ENCODE measurements around the gene KRT10.
A peak's percentile ranks its signal among the peaks of the same experiment; 100 is the strongest.

The KRT10 gene

DNA sequence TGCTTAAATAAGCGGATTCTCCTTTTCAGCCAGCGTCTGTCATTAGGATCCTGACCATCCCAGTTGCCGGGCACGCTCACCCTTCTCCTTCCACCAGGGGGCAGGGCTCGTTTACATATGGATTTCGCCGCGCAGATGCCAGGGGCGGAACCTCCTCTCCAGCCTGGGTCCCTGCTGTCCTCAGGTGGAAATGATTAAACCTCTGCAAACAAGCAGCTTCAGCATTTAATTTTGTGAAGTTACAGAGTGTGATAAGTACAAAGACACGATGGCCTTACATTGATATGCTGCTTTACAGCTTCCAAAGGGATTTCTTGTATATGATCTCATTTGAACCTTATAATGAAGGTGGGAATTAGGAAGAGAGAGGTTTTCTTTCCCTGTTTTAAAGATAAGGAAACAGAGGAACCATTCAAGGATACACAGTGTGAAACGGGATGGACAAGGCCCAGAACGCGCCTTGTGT is 18.8 kb downstream of the KRT10 start:
- DNase-seq (ENCODE audit: low spot score), result peak; percentile 32

DNA sequence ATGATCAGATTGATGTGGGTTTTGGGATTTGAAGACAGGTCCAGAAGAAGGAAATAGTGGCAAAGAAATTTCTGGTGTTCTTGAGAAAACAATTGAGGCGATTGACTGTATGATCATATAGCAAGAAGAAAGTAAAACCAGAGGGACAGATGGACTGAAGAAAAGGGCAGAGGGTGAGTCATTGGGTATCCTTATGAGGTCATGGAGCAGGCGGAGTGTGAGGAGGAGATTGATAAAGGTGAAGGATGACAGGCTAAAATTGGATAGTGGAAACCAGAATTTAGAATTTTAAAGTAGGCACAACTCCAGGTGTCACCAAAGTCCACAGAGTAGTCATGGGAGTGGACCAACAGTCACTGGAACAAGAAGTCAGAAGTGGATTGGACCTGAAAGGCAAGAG is 21.3 kb downstream of the KRT10 start:
- no peak for DNase-seq (ENCODE audit: low spot score)

DNA sequence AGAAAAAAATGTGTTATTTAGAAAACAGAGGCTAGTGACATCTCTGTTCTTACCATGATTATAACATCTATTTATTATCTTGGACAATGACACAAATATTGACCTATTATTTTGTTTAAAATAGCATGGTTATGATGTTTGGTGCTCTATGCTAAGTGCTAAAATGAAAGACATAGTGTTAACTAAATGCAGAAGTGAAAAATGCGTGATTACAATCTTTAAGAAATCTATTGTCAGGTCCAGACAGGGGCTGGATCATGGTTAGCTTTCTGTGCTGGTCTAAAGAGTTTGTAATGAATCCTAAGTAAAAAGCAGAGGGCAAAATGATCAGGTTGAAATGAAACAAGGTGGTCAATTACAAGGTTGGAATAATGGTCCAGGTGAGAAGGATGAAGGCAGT is 22.0 kb downstream of the KRT10 start:
- no peak for DNase-seq (ENCODE audit: low spot score)

DNA sequence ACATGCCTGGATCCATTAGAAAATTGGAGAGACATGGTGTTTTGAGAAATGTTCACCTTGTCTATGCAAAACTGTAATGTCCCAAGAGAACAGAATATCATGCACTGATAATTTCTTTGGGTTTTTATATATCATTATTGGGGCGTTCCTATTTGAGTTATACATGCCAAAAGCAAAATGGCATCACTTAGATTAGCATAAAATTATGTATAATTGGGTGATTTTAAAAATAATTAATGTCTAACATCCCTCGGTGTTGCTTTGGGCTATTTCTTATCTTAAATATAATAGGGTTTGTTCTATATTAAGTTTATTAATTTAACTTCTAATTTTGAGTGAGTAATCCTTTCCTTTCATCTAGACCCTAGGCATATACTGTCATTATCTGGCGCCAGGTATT is 22.6 kb downstream of the KRT10 start, which contains the start of gene KRT28:
TSS of gene KRT28 (minus strand) at position 101 of the 400 bp plus-strand sequence. CDS start at position 35, 66 bp downstream.
- DNase-seq (ENCODE audit: low spot score), result no peak

DNA sequence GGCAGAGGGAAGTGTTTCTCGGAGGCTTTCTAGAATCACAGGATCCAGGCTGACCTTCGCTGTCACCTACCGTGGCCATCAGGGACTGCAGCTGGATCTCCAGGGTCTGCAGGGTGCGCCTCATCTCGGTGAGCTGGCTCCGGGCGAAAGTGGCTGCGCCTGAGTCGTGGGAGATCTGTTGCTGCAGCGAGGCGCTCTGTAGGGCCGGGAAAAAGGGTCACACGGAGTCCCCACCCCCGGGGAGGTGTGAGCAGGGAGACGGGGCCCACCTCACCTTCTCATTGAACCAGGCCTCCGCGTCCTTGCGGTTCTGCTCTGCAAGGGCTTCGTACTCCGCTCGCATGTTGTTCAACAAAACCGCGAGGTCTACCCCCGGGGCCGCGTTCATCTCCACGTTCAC is 25.6 kb downstream of the KRT10 start:
- DNase-seq (ENCODE audit: low spot score), result no peak

DNA sequence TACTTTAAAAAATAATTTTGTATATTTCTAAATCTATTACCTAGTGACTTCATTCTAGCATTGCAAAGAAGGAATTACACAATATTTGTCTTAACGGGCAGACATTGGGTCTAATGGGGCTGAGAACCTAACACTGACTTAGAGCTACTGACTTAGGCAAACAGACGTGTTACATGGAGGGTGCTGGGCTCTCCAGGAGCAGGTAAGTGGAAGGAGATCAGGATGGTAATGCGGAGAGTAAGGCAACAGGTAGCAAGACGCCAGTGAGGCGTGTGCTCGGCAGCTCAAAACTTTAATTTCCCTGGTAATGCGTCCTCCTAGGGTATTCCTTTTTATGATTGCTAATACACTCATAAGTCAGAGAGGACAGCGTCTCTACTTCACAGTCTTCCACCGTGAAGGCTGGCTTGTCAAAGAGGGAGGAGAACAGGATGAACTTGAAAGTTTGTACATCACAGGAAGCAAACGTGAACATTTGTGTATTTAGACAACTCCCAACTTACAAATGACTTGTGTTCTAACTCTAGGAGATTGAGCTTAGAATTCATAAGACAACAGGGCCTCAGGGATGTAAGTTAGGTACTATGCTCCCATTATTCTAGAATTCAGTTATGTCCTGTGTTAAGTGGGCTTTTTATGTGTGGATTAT is 27.3 kb downstream of the KRT10 start:
- no peak for DNase-seq (ENCODE audit: low spot score)

DNA sequence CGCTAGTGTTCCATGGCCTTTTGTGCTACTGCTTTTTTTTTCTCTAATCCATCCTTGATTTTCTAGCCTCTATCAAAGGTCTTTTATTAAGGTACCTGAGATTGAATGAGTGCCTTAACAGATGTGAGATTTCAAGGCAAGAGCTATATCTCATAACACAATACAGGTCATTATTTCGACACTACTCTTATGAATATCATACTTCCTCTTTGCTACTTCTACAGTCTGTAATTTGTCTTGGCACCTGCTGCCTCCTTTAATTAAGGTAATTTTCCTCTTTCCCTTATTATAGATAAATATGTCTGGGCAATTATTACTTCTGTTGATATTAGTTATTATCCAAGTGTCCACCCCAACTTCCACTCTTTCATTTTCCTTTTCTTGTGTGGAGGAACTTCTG is 27.9 kb downstream of the KRT10 start:
- DNase-seq (ENCODE audit: low spot score), result no peak

DNA sequence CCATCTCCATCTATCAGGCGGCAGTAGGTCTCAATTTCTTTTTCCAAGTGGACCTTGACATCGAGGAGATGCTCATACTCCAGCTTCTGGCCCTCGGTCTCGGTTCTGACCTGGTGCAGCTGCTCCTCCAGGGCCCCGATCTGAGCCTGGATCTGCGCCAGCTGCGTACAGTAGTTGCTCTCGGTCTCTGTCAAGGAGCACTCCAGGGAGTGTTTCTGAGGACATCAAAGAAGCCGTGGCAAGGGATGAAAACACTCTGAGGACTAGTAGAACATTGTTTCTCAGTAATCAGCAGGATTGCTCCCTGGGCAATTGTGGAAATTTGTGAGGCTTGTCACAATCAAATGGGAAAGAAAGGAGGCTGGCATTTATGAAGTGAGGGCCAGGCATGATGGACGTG is 28.6 kb downstream of the KRT10 start:
- DNase-seq (ENCODE audit: low spot score), result no peak

DNA sequence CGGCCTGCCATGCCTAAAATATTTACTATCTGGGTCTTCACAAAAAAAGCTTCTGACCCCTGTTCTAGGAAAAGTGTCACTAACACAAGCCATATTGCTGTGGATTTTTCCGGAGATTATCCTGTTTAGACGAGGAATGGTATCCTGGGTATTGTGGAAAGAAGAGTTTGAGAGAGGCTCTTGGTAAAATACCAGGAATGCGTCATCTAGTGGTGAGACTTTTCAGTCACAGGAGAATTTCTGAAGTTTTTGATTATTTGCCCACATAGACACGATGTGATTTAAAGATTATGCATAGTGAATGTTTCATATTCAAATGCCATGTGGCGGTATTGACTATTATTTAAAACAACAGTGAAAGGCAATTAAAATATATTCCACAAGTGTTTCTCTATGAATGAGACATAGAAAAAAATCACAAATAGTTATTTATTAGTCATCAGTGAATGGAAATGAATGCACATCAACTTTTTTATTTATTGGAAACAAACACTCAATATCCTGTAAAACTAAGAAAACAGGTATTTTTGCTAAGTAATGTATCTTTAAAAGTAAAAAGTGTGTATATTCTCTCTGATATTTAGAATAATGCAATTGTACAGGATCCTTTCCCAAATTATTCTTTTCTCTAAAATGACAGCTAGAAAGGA is 30.5 kb downstream of the KRT10 start:
- DNase-seq (ENCODE audit: low spot score), result peak; percentile 15

DNA sequence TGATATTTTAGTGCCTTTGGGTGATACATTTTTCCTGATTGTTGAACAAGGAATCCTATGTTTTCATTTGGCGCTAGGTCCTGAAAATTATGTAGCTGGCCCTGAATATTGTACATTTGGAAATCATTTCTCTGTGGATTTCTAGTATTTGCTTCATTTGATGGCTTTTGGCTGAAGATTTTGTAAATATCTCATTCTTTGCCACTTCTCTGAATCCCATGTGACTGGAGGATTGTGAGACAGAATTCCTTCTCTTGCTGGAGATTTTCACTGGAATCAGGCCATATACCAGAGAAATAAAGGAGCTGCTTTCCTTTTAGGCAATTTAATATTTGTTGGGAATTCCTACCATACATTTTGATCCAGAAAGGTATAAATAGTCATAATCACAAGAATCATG is 31.3 kb downstream of the KRT10 start:
- DNase-seq (ENCODE audit: low spot score), result no peak

DNA sequence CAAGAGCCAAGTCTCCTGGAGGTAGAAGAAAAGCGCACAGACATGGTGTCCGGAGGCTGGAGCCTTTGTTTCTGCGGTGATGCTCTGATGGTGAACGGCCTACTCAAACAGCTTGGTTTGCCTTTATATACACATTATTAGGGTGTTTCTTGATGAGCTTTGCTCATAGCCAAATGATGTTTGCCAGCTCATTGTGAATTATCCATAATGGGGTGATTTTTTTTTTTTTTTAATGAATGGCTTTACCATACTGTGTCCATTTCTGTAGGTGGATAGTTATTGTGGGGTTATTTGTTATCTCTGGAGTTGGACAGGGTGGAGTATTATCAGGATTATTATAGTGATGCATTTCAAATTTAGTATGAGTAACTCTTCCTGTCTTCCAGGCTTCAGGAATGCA is 40.0 kb downstream of the KRT10 start, which contains the start of gene KRT27:
TSS of gene KRT27 (minus strand) at position 101 of the 400 bp plus-strand sequence. CDS start at position 44, 57 bp downstream.
- DNase-seq (ENCODE audit: low spot score), result no peak

DNA sequence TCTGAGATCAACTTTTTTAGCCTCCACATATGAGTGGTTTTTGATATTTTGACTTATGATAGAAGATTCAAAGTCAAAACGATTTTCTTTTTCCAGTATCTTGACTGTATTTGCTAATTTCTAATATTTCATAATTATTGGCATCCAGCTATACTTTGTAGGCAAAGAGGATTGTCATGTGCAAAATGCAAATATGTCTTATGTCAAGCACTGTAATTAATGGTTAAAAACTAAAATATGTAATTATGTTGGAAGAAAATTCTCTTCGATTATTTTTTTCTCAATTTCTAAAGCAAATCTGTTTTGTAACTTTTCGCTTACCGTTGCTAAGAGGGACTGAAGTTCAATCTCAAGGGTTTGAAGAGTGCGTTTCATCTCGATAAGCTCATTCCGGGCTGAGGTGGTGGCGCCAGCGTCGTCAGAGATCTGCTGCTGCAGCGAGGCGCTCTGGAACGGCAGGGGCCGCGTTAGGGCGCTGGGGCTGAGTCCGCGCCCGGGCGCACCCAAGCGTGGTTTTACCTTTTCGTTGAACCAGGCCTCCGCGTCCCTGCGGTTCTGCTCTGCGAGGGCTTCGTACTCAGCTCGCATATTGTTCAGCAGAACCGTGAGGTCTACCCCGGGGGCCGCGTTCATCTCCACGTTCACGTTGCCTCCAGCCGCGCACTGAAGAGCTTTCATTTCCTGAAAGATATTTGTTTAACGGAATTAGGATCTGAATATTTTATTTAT is 43.1 kb downstream of the KRT10 start:
- no peak for DNase-seq (ENCODE audit: low spot score)

DNA sequence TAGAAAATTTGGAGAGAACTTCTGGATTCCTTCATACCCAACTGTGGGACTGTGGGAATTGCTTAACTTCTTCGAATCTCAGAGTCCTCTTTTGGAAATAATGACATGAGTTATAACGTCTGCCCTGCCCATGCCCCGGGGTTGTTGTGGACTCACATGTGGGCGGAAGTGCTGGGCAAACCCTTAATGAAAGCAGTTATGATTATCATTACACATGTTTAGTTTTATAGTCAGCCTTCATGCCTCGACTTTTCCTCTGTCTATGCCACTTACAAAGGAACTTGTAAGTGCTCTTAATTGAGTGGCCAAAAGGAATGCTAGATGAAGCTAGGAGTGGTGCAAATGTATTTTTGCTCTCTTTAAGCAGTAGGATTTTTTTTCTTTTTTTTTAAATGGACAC is 44.0 kb downstream of the KRT10 start:
- no peak for DNase-seq (ENCODE audit: low spot score)

DNA sequence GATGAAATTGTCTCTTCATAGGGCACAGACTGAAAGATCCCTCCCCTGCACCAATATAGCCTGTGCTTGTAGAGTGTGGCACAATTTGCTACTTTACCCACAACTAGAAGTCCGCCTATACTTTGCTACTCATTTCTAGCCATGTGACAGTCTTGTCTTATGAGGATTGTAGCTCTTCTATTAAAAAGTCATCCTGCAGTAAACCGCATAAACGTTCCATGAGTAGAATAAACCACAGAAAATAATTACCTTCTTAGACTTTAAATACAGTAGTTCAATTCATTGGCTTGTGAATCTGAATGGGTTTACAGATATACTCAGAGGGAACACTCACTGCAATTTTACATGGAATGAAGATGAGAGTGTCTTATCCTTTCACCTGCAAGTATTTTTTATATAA is 44.4 kb downstream of the KRT10 start:
- DNase-seq (ENCODE audit: low spot score), result no peak

DNA sequence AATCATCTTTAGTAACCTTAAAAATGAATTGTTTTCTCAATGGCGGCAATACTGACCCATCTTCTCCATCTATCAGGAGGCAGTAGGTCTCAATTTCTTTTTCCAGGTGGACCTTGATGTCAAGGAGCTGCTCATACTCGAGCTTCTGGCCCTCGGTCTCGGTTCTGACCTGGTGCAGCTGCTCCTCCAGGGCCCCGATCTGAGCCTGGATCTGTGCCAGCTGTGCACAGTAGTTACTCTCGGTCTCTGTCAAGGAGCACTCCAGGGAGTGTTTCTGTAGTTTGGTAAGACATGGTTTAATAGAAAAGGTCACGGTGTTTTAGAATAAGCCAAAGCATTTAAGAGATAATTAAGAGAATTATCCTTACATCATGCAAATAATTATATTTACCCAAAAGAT is 45.0 kb downstream of the KRT10 start:
- no peak for DNase-seq (ENCODE audit: low spot score)

DNA sequence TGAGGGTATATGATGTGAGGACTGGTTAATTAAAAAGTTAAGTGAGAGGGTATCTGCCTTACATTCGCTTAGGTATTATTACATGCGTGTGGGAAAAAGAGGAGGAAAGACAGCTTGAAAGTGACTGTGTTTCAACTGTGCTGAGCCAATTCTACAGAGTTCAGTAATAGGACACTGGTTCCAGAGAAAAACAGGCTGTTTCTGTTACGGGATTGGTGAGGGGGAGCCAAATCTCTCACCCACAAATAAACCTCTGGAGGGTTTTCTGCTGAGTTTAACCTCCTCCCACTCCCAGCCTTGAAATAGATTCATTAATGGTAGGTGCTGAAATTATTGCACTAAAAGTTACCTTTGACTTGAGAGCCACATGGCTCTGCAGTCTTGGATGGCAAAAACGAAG is 46.5 kb downstream of the KRT10 start:
- DNase-seq (ENCODE audit: low spot score), result no peak

DNA sequence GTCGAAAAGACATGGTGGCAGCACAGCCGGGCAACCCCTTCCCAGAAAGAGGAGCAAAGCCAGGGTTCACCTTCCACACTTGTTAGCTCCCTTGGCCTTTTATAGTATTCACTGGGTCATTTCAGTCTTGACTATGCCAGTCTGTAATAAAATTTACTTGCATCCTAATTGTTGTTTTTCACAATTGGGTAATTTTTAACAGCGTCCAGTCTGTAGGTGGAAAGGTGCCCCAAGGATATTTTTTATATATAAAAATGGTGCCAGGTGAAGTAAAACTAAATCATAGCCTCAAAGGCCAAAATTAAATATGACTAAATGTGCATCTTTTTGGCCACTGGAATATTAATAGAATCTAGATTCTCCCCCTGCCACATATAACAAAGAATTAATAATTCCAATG is 50.3 kb downstream of the KRT10 start, which contains the start of gene KRT26:
TSS of gene KRT26 (minus strand) at position 101 of the 400 bp plus-strand sequence. CDS start at position 13, 88 bp downstream.
- no peak for DNase-seq (ENCODE audit: low spot score)
